Mesenchymal stem cell (in vitro differentiated cells and primary cell): ENCODE measurements around the gene DNAJA4.

ENCODE experiments used
- DNase-seq: peaks from one replicate; pipeline ENCODE4 v3.0.0-alpha.2; 2013
- H2AFZ ChIP-seq: one replicate; pipeline ENCODE4 v1.6.1; 2013; ENCODE audit warnings: low read depth, mild to moderate bottlenecking, control low read depth, inconsistent platforms, low read length, moderate library complexity
- H2AK5ac ChIP-seq: 2 replicates; pipeline ENCODE4 v1.6.1; 2013; ENCODE audit warnings: low read length, moderate library complexity, mild to moderate bottlenecking, inconsistent platforms; ENCODE audit not compliant: severe bottlenecking
- H2BK120ac ChIP-seq: one replicate; pipeline ENCODE4 v1.6.1; 2013; ENCODE audit warnings: low read depth, mild to moderate bottlenecking, inconsistent platforms, low read length, moderate library complexity
- H2BK12ac ChIP-seq, 2 experiments: one replicate each; pipeline ENCODE4 v1.6.1; 2013; ENCODE audit warnings: inconsistent platforms in 2 of 2, low read length in 2 of 2, mild to moderate bottlenecking in 2 of 2, moderate library complexity in 2 of 2, control low read depth in 1 of 2
- H2BK15ac ChIP-seq: one replicate; pipeline ENCODE4 v1.6.1; 2013; ENCODE audit warnings: mild to moderate bottlenecking, low read depth, inconsistent platforms; ENCODE audit not compliant: poor library complexity, severe bottlenecking
- H2BK5ac ChIP-seq: 2 replicates; pipeline ENCODE4 v1.6.1; 2013; ENCODE audit warnings: low read depth, mild to moderate bottlenecking, low read length, control low read depth, inconsistent platforms; ENCODE audit not compliant: poor library complexity, severe bottlenecking
- H3K14ac ChIP-seq, 2 experiments: one replicate each; pipeline ENCODE4 v1.6.1; 2013; ENCODE audit warnings: inconsistent platforms in 2 of 2, low read length in 2 of 2, control low read depth in 1 of 2, mild to moderate bottlenecking in 1 of 2, moderate library complexity in 1 of 2
- H3K18ac ChIP-seq, 2 experiments: one replicate each; pipeline ENCODE4 v1.6.1; 2013; ENCODE audit warnings: inconsistent platforms in 2 of 2, low read length in 2 of 2, control low read depth in 1 of 2, low read depth in 1 of 2, mild to moderate bottlenecking in 1 of 2
- H3K23ac ChIP-seq, 2 experiments: one replicate each; pipeline ENCODE4 v1.6.1; 2013; ENCODE audit warnings: inconsistent platforms in 2 of 2, low read length in 2 of 2, mild to moderate bottlenecking in 2 of 2, moderate library complexity in 2 of 2, control low read depth in 1 of 2
- H3K27ac ChIP-seq: 2 replicates; pipeline ENCODE4 v1.5.1; 2013; ENCODE audit warnings: mild to moderate bottlenecking, moderate library complexity, low read length, control low read depth, inconsistent platforms; ENCODE audit not compliant: poor library complexity, severe bottlenecking
- H3K27me3 ChIP-seq, 2 experiments: 2 replicates each; pipeline versions ENCODE4 v1.6.1 to v1.7.0; 2013; ENCODE audit warnings: low read length in 2 of 2, mild to moderate bottlenecking in 2 of 2, moderate library complexity in 2 of 2, control low read depth in 1 of 2, inconsistent platforms in 1 of 2; ENCODE audit not compliant: control insufficient read depth in 1 of 2, insufficient read depth in 1 of 2
- H3K36me3 ChIP-seq, 2 experiments: 2 replicates each; pipeline versions ENCODE4 v1.6.1 to v1.7.0; 2013; ENCODE audit warnings: low read length in 2 of 2, control low read depth in 1 of 2, inconsistent platforms in 1 of 2, low read depth in 1 of 2, mild to moderate bottlenecking in 1 of 2; ENCODE audit not compliant: insufficient read depth in 2 of 2, control insufficient read depth in 1 of 2
- H3K4ac ChIP-seq, 2 experiments: one replicate each; pipeline ENCODE4 v1.6.1; 2013; ENCODE audit warnings: inconsistent platforms in 2 of 2, low read length in 2 of 2, mild to moderate bottlenecking in 2 of 2, moderate library complexity in 2 of 2, control low read depth in 1 of 2, low read depth in 1 of 2
- H3K4me1 ChIP-seq: 2 replicates; pipeline ENCODE4 v1.6.1; 2013; ENCODE audit warnings: low read depth, low read length, control low read depth; ENCODE audit not compliant: control insufficient read depth, insufficient read depth
- H3K4me2 ChIP-seq: 2 replicates; pipeline ENCODE4 v1.6.1; 2013; ENCODE audit warnings: low read length, mild to moderate bottlenecking, inconsistent platforms; ENCODE audit not compliant: poor library complexity, severe bottlenecking
- H3K4me3 ChIP-seq, 2 experiments: 2 replicates each; pipeline versions ENCODE4 v1.5.1 to v1.7.0; 2013; ENCODE audit warnings: low read length in 2 of 2, mild to moderate bottlenecking in 2 of 2, control low read depth in 1 of 2, low read depth in 1 of 2; ENCODE audit not compliant: insufficient read depth in 1 of 2
- H3K79me1 ChIP-seq: replicated peaks from 2 replicates; pipeline ENCODE4 v1.6.1; 2013; ENCODE audit warnings: mild to moderate bottlenecking, control low read depth, low read length, inconsistent platforms; ENCODE audit not compliant: poor library complexity, severe bottlenecking
- H3K9ac ChIP-seq: 2 replicates; pipeline ENCODE4 v1.7.0; 2013; ENCODE audit warnings: mild to moderate bottlenecking, low read length, moderate library complexity
- H3K9me3 ChIP-seq: 2 replicates; pipeline ENCODE4 v1.7.0; 2013; ENCODE audit warnings: mild to moderate bottlenecking, low read length; ENCODE audit not compliant: control insufficient read depth
- H4K8ac ChIP-seq: one replicate; pipeline ENCODE4 v1.6.1; 2013; ENCODE audit warnings: inconsistent platforms, mild to moderate bottlenecking, low read length, moderate library complexity
- H4K91ac ChIP-seq: one replicate; pipeline ENCODE4 v1.6.1; 2013; ENCODE audit warnings: mild to moderate bottlenecking, low read length, inconsistent platforms
- WGBS: methylation state at CpG from one replicate; pipeline ENCODE4 v1.1.7; 2013; ENCODE audit warnings: mixed read lengths; 5-methylcytosine and 5-hydroxymethylcytosine counted together

Gene DNAJA4

DNA sequence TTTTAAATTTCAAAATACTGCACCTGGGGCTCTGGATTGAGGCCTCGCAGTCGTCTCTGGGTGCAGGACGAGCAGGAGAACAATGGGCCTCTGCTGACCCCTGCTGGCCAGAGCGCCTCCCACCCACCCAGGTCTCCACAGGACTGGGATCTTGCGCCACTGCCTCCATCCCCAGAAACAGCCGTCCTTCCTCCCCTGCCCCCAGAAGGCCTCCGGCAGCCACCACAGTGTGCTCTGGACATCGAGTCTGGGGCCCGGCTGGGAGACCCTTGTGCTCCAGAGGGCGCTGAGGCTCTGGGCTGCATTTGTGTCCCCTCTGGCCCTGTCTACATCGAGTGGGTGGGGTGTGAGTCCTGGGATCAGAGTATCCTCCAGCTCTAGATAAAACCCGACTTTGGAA is 23.3 kb upstream of the DNAJA4 start:
- no peak overlapping the region for H3K18ac ChIP-seq
- no peak overlapping the region for H3K23ac ChIP-seq
- no peak overlapping the region for H3K4me3 ChIP-seq
- H2BK12ac ChIP-seq: no peak overlapping the region
- DNase-seq: peak; percentile 71
- no peak overlapping the region for H4K91ac ChIP-seq
- H2BK5ac ChIP-seq: no peak overlapping the region
- H2AFZ ChIP-seq: no peak overlapping the region
- H4K8ac ChIP-seq: no peak overlapping the region
- 12% methylated on average over 12 of the region's 12 CpGs for WGBS
- no peak overlapping the region for H3K4me2 ChIP-seq
- no peak overlapping the region for H3K14ac ChIP-seq
- H3K4ac ChIP-seq: no peak overlapping the region
- H2BK15ac ChIP-seq: no peak overlapping the region
- no peak overlapping the region for H3K27ac ChIP-seq
- H3K27me3 ChIP-seq: peaks cover 0 to 51% of the 10 kb centered on the region in 2 experiments
- no peaks in the 10 kb centered on the region for H3K9me3 ChIP-seq
- H3K4me1 ChIP-seq: peaks cover 16% of the 10 kb centered on the region
- H2AK5ac ChIP-seq: no peak overlapping the region
- no peak overlapping the region for H2BK120ac ChIP-seq
- no peaks in the 10 kb centered on the region for H3K36me3 ChIP-seq
- no peaks in the 10 kb centered on the region for H3K79me1 ChIP-seq
- no peak overlapping the region for H3K9ac ChIP-seq

DNA sequence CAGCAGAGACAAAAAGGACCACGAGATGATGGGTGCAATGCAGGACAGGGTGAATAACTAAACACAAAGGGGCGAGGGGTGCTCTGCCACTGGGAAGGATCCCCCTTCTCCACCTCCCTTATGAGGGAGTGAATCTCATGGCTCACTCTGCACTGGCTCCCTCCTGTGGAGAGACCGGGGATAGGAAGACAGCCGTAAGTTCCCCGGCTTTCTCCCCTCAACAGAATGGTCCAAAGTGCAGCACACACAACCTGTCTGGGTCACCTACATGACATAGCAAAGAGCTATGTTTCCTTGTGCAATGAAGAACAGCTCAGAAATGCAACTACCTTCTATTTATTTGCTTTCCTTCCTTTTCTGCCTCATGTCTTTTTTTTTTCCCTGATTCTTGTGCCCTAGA is 22.2 kb upstream of the DNAJA4 start:
- Histone ChIP-seq H3K4me2 (no peak overlapping the region), H3K9ac (no peak overlapping the region), H2AK5ac (no peak overlapping the region), H4K8ac (no peak overlapping the region), H4K91ac (no peak overlapping the region), H3K4me3 (no peak overlapping the region), H2BK120ac (no peak overlapping the region), H3K4me1 (peaks cover 16% of the 10 kb centered on the region), H3K4ac (no peak overlapping the region), H3K23ac (no peak overlapping the region), H2AFZ (no peak overlapping the region), H3K9me3 (no peaks in the 10 kb centered on the region), H3K79me1 (no peaks in the 10 kb centered on the region), H3K27me3 (peaks cover 0 to 44% of the 10 kb centered on the region in 2 experiments), H3K36me3 (no peaks in the 10 kb centered on the region), H2BK12ac (no peak overlapping the region), H3K14ac (no peak overlapping the region), H3K18ac (no peak overlapping the region), H2BK15ac (no peak overlapping the region), H2BK5ac (no peak overlapping the region), H3K27ac (no peak overlapping the region)
- WGBS: 67% methylated on average over 5 of the region's 5 CpGs
- DNase-seq: peak; percentile 37

DNA sequence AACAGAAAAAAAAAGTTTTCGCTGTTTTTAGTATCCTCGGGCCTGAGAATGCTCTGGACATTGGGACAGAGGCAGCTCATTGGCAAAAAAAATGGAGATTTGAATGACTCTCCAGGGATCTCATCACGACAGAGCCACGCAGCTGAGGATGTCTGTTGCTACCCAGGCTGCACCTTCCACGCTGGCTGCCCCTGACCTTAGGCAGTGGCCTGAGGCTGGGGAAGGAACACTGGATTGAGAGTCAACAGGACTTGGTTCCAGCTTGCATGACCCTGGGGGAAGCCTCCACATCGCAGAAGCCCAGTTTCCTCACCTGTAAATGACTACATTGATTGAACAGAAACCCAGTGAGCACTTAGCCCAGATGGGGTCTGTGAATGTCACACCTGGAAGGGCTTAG is 21.3 kb upstream of the DNAJA4 start:
- Histone ChIP-seq H3K36me3 (no peaks in the 10 kb centered on the region), H2BK15ac (no peak overlapping the region), H2AK5ac (peak overlapping the region; percentile 96), H3K4me2 (no peak overlapping the region), H3K4me3 (no peak overlapping the region), H4K91ac (no peak overlapping the region), H2AFZ (no peak overlapping the region), H3K9ac (no peak overlapping the region), H3K4ac (no peak overlapping the region), H2BK120ac (no peak overlapping the region), H2BK5ac (no peak overlapping the region), H3K18ac (no peak overlapping the region), H3K4me1 (peaks cover 16% of the 10 kb centered on the region), H3K14ac (no peak overlapping the region), H3K9me3 (no peaks in the 10 kb centered on the region), H3K79me1 (no peaks in the 10 kb centered on the region), H3K27me3 (peaks cover 0 to 40% of the 10 kb centered on the region in 2 experiments), H3K23ac (no peak overlapping the region), H4K8ac (no peak overlapping the region), H3K27ac (peak overlapping the region; percentile 67), H2BK12ac (no peak overlapping the region)
- WGBS: 80% methylated on average over 6 of the region's 6 CpGs
- DNase-seq: no peak

DNA sequence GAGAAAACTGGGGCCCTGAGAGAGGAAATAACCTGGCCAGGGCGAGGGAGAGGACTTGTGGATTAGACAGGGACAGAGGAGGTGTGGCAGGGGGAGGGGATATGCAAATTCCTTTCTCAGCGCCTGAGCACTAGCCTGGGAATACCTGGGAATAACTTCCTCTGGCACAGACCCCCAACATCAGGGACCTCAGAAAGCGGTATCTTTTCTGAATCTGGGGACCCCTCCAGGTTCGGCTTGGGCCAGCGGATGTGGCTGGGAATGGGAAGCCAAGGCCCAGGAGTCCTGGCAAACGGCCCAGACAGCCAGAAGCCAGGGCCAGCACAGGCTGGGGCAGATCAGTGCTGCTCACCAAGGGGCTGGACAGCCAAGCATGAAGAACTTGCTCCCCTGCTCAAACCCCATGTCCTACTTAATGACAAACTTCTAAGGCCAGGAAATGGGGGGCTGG is 20.8 kb upstream of the DNAJA4 start:
- H3K27ac ChIP-seq: peak overlapping the region; percentile 67
- peaks cover 16% of the 10 kb centered on the region for H3K4me1 ChIP-seq

More for the DNA sequence above, 20.8 kb upstream of the DNAJA4 start:
- no peak overlapping the region for H2AK5ac ChIP-seq
- H3K9me3 ChIP-seq: no peaks in the 10 kb centered on the region
- peak overlapping the region; percentile 15 for H2BK5ac ChIP-seq
- H3K79me1 ChIP-seq: no peaks in the 10 kb centered on the region
- no peak overlapping the region for H4K8ac ChIP-seq
- H2BK12ac ChIP-seq: no peak overlapping the region
- no peak overlapping the region for H3K4ac ChIP-seq
- H4K91ac ChIP-seq: no peak overlapping the region
- no peak for DNase-seq
- no peak overlapping the region for H3K18ac ChIP-seq
- no peak overlapping the region for H3K23ac ChIP-seq
- 53% methylated on average over 6 of the region's 6 CpGs for WGBS
- H3K14ac ChIP-seq: no peak overlapping the region
- peaks cover 0 to 41% of the 10 kb centered on the region in 2 experiments for H3K27me3 ChIP-seq
- no peak overlapping the region for H3K4me3 ChIP-seq
- H3K36me3 ChIP-seq: no peaks in the 10 kb centered on the region
- no peak overlapping the region for H2AFZ ChIP-seq
- no peak overlapping the region for H3K4me2 ChIP-seq
- H2BK15ac ChIP-seq: no peak overlapping the region
- H2BK120ac ChIP-seq: no peak overlapping the region
- H3K9ac ChIP-seq: no peak overlapping the region
